ENCODE results near the gene RASGRP3.

The RASGRP3 gene

GRCh38 chr2:33492399-33493134, 16.1 kb downstream of the RASGRP3 start:
- DNase-seq (ENCODE audit: low read depth, low spot score): no peak

DNA sequence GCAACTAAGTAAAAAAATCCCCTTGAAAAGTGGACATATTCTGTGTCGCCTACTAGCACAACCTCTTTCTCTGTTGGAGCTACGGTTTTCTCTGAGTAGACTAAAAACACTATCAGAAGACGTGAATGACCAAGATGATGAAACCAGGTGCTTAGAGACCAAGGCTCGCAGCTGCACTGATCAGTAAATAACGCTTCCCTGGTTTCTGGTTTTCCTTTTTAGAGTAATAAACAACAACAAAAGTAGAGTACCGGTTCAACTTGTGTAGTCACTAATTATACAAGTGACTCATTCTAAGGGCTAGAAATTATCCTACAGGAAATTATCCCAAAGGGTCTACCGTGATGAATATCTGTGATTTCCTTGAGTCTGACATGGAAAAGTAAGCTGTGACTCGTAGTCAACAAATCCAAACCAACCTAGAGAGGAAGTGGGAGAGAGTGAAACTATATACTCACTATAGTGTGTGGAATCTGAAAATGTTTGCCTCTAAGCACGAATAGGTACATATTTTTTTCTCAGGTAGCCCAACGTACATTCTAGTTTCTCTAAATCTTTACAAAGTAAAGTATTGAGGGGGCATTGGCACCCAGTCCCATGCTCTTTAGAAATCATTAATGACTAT, 17.8 kb downstream of the RASGRP3 start:
- DNase-seq (ENCODE audit: low read depth, low spot score): no peak

DNA sequence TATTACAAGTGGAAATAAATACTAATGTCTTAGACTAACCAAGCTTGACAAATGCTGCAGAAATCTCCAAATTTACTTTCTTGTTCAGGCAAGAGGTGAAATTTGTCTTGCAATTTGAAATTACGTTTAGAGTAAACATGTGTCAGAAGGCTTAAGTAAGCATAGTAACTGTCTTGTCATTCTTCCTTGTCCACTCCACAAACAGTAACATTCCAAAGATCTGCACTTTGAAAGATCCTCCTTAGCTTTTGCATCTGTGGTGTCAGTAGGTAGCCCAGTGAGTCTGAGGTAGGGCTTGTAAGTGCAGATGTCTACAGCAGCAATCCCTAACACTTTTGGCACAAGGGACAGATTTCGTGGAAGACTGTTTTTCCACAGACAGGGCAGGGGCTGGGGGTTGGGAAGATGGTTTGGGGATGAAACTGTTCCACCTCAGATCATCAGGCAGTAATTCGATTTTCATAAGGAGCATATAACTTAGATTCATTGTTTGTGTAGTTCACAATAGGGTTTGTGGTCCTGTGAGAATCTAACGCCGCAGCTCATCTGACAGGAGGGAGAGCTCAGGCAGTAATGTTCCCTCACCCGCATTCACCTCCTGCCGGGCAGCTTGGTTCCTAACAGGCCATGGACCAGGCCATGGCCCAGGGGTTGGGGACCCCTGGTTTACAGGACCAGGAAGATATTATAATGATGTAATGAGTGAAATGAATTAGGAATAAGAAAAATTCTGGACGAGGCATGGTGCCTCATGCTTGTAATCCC, 18.6 kb downstream of the RASGRP3 start:
- DNase-seq (ENCODE audit: low read depth, low spot score): no peak

GRCh38 chr2:33495683-33496082, 19.2 kb downstream of the RASGRP3 start:
- no peak for DNase-seq (ENCODE audit: low read depth, low spot score)

GRCh38 chr2:33496150-33496549, 19.7 kb downstream of the RASGRP3 start:
- peak; percentile 22 for DNase-seq (ENCODE audit: low read depth, low spot score)

GRCh38 chr2:33496726-33497125, 20.3 kb downstream of the RASGRP3 start:
- DNase-seq (ENCODE audit: low read depth, low spot score): no peak

DNA sequence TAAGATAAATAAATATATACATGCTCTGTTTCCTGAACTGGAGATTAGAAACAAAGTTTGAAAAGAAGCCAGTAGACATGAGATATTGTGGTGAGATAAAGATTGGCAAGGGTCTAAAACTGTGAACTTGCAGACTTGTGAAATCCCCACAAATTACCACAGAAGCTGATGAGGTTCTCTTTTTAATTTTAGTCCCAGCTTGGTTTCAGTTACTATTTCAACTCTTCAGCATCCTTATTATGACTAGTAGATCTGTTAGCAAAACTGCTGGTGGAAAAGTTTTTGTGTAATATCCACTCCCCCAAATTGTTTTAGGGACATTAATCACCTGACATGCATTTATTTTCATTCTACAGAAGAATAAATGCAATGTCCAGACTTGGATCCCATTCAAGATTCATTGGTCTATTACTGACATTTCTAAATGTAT, 20.8 kb downstream of the RASGRP3 start:
- DNase-seq (ENCODE audit: low read depth, low spot score): peak; percentile 27

GRCh38 chr2:33498291-33498956, 22.0 kb downstream of the RASGRP3 start:
- peak; percentile 16 for DNase-seq (ENCODE audit: low read depth, low spot score)

DNA sequence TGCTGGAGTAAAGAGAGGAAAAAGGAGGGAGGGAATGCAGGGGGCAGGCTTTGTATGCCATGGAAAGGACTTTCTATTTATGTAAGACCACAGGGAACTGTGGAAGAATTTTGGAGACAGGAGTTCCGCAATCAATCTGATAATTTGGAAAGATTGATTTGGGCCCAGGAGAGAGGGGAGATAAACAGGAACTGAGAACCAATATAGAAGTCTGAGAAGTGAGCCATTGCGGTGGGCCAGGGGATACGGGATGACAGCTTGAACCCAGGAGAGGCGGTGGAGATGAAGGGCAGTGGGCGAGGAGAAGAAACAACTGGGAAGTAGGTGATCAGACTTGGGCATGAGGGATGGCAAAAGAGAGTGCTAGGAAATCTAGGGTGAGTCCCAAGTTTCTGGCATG, 23.7 kb downstream of the RASGRP3 start:
- no peak for DNase-seq (ENCODE audit: low read depth, low spot score)

GRCh38 chr2:33502025-33502424, 25.6 kb downstream of the RASGRP3 start:
- no peak for DNase-seq (ENCODE audit: low read depth, low spot score)

GRCh38 chr2:33503002-33503401, 26.6 kb downstream of the RASGRP3 start:
- no peak for DNase-seq (ENCODE audit: low read depth, low spot score)

DNA sequence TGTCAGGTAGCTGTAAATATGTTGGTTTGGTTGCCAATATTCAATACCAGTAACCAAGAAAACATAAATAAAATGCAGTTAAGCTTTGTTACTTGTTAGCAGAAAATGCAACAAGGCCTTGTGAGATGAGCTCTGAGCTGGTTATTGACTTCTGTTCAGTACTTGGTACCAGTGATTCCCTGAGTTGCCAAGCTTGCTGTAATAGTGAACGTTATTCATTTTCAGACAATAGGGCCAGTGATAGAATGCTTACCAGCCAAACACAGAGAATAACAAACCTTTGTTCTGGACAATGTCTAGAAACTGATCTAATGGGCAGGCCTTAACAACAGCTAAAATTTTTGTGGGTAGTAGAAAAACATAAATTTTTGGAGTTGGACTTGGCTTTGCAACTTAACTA, 29.5 kb downstream of the RASGRP3 start:
- peak; percentile 29 for DNase-seq (ENCODE audit: low read depth, low spot score)

DNA sequence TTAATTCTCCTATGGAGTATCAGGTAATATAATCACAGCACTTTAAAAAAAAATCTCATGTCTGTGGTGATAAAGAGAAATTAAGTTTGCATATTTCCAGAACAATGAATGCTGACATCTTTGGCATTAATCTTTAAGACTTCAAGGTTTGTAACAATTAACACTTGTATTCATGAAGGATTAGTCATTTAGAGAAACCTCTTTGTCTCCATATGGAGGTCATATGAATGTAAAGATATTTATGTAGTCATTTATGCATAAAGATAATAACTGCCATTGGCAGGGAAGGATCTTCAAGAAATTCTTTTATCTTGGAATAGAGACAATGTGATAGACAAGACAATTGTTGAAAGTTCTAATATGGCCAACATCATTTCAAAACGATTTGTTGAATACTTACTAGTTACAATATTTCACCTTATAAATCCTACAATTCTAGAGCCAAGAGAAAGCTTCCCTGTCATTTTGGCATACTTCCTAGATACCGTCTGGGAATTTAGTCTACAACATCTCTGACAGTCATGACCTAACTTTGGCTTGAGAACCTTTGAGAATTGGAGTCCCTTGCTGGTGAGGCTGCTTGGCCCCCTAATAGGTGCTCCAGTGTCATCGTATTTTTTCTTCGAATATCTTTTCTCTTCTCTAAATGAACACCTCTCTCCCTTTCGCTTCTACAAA, 33.6 kb downstream of the RASGRP3 start:
- DNase-seq (ENCODE audit: low read depth, low spot score): peak; percentile 33

- DNase-seq (ENCODE audit: low read depth, low spot score): peak; percentile 12
Observed at GRCh38 chr2:33510586-33510968, 34.1 kb downstream of the RASGRP3 start.

DNA sequence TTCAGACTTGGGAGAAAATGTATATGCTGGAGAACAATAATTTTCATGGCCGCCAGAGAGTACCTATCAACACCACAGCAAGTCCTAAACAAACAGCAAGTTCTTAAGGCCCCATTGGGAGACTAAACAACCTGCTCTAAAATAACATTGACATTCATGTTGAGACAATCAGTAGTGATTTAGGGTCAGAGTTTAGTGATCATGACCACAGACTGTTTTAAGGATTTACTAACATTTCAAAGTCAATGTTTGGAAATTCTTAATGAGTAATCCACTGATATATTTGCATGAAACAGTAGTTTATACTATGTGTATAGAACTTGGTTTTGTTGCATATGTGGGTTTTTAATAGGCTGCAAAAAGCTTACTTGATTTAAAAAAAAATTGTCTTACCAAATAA, 34.7 kb downstream of the RASGRP3 start:
- DNase-seq (ENCODE audit: low read depth, low spot score): no peak

- no peak for DNase-seq (ENCODE audit: low read depth, low spot score)
Observed at GRCh38 chr2:33512112-33512511, 35.7 kb downstream of the RASGRP3 start.

- DNase-seq (ENCODE audit: low read depth, low spot score): no peak
Observed at GRCh38 chr2:33513480-33513879, 37.0 kb downstream of the RASGRP3 start.

- DNase-seq (ENCODE audit: low read depth, low spot score): no peak
Observed at GRCh38 chr2:33516456-33516995, 40.1 kb downstream of the RASGRP3 start.

GRCh38 chr2:33518200-33518599, 41.8 kb downstream of the RASGRP3 start:
- DNase-seq (ENCODE audit: low read depth, low spot score): no peak

- DNase-seq (ENCODE audit: low read depth, low spot score): peak; percentile 17
Observed at GRCh38 chr2:33518929-33519328, 42.5 kb downstream of the RASGRP3 start.

DNA sequence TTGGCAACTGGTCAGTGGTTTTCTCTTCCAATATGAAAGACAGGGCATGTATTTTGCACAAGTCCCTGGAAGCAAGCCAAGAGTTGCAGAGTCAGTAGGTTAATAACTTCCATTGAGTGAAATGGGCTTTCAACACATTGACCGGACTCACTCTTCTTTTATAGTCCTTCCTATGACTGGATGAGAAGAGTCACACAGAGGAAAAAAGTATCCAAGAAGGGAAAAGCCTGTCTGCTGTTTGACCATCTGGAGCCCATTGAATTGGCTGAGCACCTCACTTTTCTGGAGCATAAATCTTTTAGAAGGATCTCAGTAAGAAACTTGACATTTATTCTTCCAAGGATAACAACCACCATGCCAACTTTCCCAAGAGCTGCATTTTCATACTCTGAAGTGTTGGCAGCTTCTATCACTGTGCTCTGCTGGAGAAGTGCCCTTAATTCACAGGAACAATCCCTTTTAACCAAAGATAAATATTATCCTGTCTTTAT, 45.4 kb downstream of the RASGRP3 start:
- peak; percentile 81 for DNase-seq (ENCODE audit: low read depth, low spot score)

Data from astrocyte of the hippocampus (primary cell).